ENCODE data around the gene ALDH1A2. TPM values are rescaled to one million over a fixed set of nuclear protein-coding genes. Genes with fewer than 3 reads are reported as not detected.

The ALDH1A2 gene
- total RNA-seq, 6 experiments from 2014 or later: 4.3 to 33.2 (median 10.8) TPM

- Histone ChIP-seq H3K27ac (no peak overlapping the region), H3K4me1 (peaks cover 0 to 7% (median 3%) of the 10 kb centered on the region in 4 donors), H3K36me3 (no peaks in the 10 kb centered on the region), H3K4me3 (no peak overlapping the region), H3K9me3 (no peaks in the 10 kb centered on the region), H3K27me3 (no peaks in the 10 kb centered on the region)
- 5% methylated on average over 1 of the region's 1 CpG for WGBS (ENCODE audit: insufficient coverage, low coverage, low lambda C conversion rate, missing lambda C conversion rate)
- intact Hi-C loops (cut with DNase I): no loop called here
- ATAC-seq (peak; percentile 97 to 100 (median 98)), DNase-seq (no peak)
- no peak for TF ChIP-seq POLR2A (IDR thresholded peaks at IDR 0.05)
- TF ChIP-seq CTCF (IDR thresholded peaks at IDR 0.05): peak; percentile 34 to 58 (median 52)
Measured at GRCh38 chr15:58077427-58077826, 11.9 kb upstream of the ALDH1A2 start.

GRCh38 chr15:58074452-58074851 is 8.9 kb upstream of the ALDH1A2 start:
- DNase-seq: no peak
- Histone ChIP-seq H3K9me3 (no peaks in the 10 kb centered on the region), H3K36me3 (no peaks in the 10 kb centered on the region), H3K27ac (no peak overlapping the region), H3K27me3 (no peaks in the 10 kb centered on the region), H3K4me1 (peaks cover 0 to 7% (median 3%) of the 10 kb centered on the region in 4 donors), H3K4me3 (no peak overlapping the region)
- no peak for TF ChIP-seq POLR2A (IDR thresholded peaks at IDR 0.05)
- no peak for TF ChIP-seq CTCF (IDR thresholded peaks at IDR 0.05)
- WGBS (ENCODE audit: insufficient coverage, low coverage, low lambda C conversion rate, missing lambda C conversion rate): 100% methylated on average over 1 of the region's 2 CpGs
- ATAC-seq: no peak
- intact Hi-C loops (cut with DNase I): no loop called here

GRCh38 chr15:58070801-58071418 is 5.4 kb upstream of the ALDH1A2 start:
- TF ChIP-seq POLR2A (IDR thresholded peaks at IDR 0.05) (no peak), CTCF (IDR thresholded peaks at IDR 0.05) (peak; percentile 83 to 97 (median 90))
- Histone ChIP-seq H3K4me1 (peaks cover 0 to 6% (median 1%) of the 10 kb centered on the region in 4 donors), H3K36me3 (no peaks in the 10 kb centered on the region), H3K27me3 (peaks cover 0 to 2% of the 10 kb centered on the region in 2 donors), H3K27ac (no peak overlapping the region), H3K9me3 (no peaks in the 10 kb centered on the region), H3K4me3 (no peak overlapping the region)
- 27% methylated on average over 7 of the region's 7 CpGs for WGBS (ENCODE audit: insufficient coverage, low coverage, low lambda C conversion rate, missing lambda C conversion rate)
- ATAC-seq (peak; percentile 67 to 76 (median 70)), DNase-seq (peak; percentile 44 to 61 (median 55))
- intact Hi-C loops (cut with DNase I): no loop called here

- intact Hi-C loops (cut with DNase I): loop anchor here (5.0 to 10.0 kb wide), 3 partner anchors 202 to 337 kb away; no protein-coding TSS in a partner anchor
- ATAC-seq: no peak
- DNase-seq: no peak
- Histone ChIP-seq H3K4me1 (peaks cover 0 to 12% (median 4%) of the 10 kb centered on the region in 4 donors), H3K27ac (no peak overlapping the region), H3K4me3 (no peak overlapping the region), H3K36me3 (no peaks in the 10 kb centered on the region), H3K9me3 (no peaks in the 10 kb centered on the region), H3K27me3 (peaks cover 0 to 17% of the 10 kb centered on the region in 2 donors)
- TF ChIP-seq CTCF (IDR thresholded peaks at IDR 0.05): no peak
- no peak for TF ChIP-seq POLR2A (IDR thresholded peaks at IDR 0.05)
- 93% methylated on average over 5 of the region's 5 CpGs for WGBS (ENCODE audit: insufficient coverage, low coverage, low lambda C conversion rate, missing lambda C conversion rate)
Measured at GRCh38 chr15:58069008-58069407, 3.5 kb upstream of the ALDH1A2 start.

All from right lobe of liver (tissue), 6 donors.